Activated CD8-positive, alpha-beta memory T cell treated with anti-CD3 and anti-CD28 coated beads, Interleukin-2, amount 50 U/mL, for 24 hours (primary cell): Measurements from ENCODE around the gene ROCK2.
"Not testable (repeated sequence)": the region's sequence is repeated elsewhere in the genome, so short reads cannot be mapped to it uniquely, and the experiment has no call there.

Source experiments
- DNase-seq: peaks from one replicate; pipeline ENCODE4 v3.0.0-alpha.2; 2020; ENCODE audit errors: extremely low read depth

Gene ROCK2

GRCh38 chr2:11236335-11236734, 108.1 kb downstream of the ROCK2 start:
- DNase-seq, result no peak

- DNase-seq, result no peak
Measured at GRCh38 chr2:11235583-11235982, 108.9 kb downstream of the ROCK2 start.

GRCh38 chr2:11234309-11234708, 110.1 kb downstream of the ROCK2 start:
- no peak for DNase-seq

GRCh38 chr2:11231193-11231592, 113.2 kb downstream of the ROCK2 start:
- DNase-seq, result not testable (repeated sequence)

- no peak for DNase-seq
Measured at GRCh38 chr2:11228692-11229091, 115.7 kb downstream of the ROCK2 start.

GRCh38 chr2:11227595-11227994, 116.8 kb downstream of the ROCK2 start:
- DNase-seq, result no peak

- no peak for DNase-seq
Measured at GRCh38 chr2:11224887-11225286, 119.5 kb downstream of the ROCK2 start.

GRCh38 chr2:11222845-11223244, 121.6 kb downstream of the ROCK2 start:
- no peak for DNase-seq

- DNase-seq, result no peak
Measured at GRCh38 chr2:11220445-11220844, 124.0 kb downstream of the ROCK2 start.

GRCh38 chr2:11215407-11215806, 129.0 kb downstream of the ROCK2 start:
- DNase-seq, result no peak

- no peak for DNase-seq
Measured at GRCh38 chr2:11214770-11215169, 129.7 kb downstream of the ROCK2 start.

- DNase-seq, result no peak
Measured at GRCh38 chr2:11213975-11214374, 130.5 kb downstream of the ROCK2 start.

- DNase-seq, result no peak
Measured at GRCh38 chr2:11213090-11213638, 131.3 kb downstream of the ROCK2 start.

- DNase-seq, result no peak
Measured at GRCh38 chr2:11212645-11213044, 131.8 kb downstream of the ROCK2 start.

GRCh38 chr2:11208083-11208482, 136.4 kb downstream of the ROCK2 start:
- no peak for DNase-seq

- no peak for DNase-seq
Measured at GRCh38 chr2:11203480-11203879, 141.0 kb downstream of the ROCK2 start.

GRCh38 chr2:11201969-11202368, 142.5 kb downstream of the ROCK2 start:
- DNase-seq, result no peak

- DNase-seq, result no peak
Measured at GRCh38 chr2:11200651-11201050, 143.8 kb downstream of the ROCK2 start.

GRCh38 chr2:11196246-11196645, 148.2 kb downstream of the ROCK2 start:
- no peak for DNase-seq

GRCh38 chr2:11187731-11188130, 156.7 kb downstream of the ROCK2 start:
- DNase-seq, result no peak

- no peak for DNase-seq
Measured at GRCh38 chr2:11187083-11187619, 157.3 kb downstream of the ROCK2 start.

GRCh38 chr2:11186145-11186544, 158.3 kb downstream of the ROCK2 start:
- DNase-seq, result no peak

GRCh38 chr2:11182951-11183350, 161.5 kb downstream of the ROCK2 start:
- no peak for DNase-seq

GRCh38 chr2:11180653-11181052, 163.8 kb downstream of the ROCK2 start:
- no peak for DNase-seq
